Coronary artery (tissue), 2 donors: ENCODE data around the gene RALGPS1.

Experiments used
- DNase-seq: peaks from one replicate; pipeline ENCODE4 v3.0.0-alpha.2; 2017; ENCODE audit warnings: low spot score
- H3K27ac ChIP-seq, 2 donors: fragments of 200-600 bp; sonication (generic); one replicate each; pipeline ENCODE4 v1.5.1; 2016 to 2019
- H3K4me3 ChIP-seq: fragments of 200-600 bp; sonication (generic); 2 replicates; pipeline ENCODE4 v1.5.1; 2016; ENCODE audit warnings: mild to moderate bottlenecking, moderate library complexity
- CTCF ChIP-seq: fragments of 200-600 bp; sonication (generic); IDR thresholded peaks from one replicate; pipeline ENCODE4 v1.5.1; 2019; ENCODE audit warnings: antibody characterized with exemption

The RALGPS1 gene

GRCh38 chr9:127149010-127149409 is 234.4 kb downstream of the RALGPS1 start:
- no peak for TF ChIP-seq CTCF
- Histone ChIP-seq H3K4me3 (no peak overlapping the region), H3K27ac (no peak overlapping the region)
- no peak for DNase-seq

GRCh38 chr9:127149463-127150390 is 235.1 kb downstream of the RALGPS1 start:
- H3K4me3 ChIP-seq, result no peak overlapping the region
- TF ChIP-seq CTCF, result no peak
- no peak for DNase-seq
- H3K27ac ChIP-seq, result no peak overlapping the region

GRCh38 chr9:127153501-127153900 is 238.9 kb downstream of the RALGPS1 start:
- H3K27ac ChIP-seq, result no peak overlapping the region
- TF ChIP-seq CTCF, result no peak
- DNase-seq, result peak; percentile 54
- no peak overlapping the region for H3K4me3 ChIP-seq

GRCh38 chr9:127154003-127154389 is 239.4 kb downstream of the RALGPS1 start:
- Histone ChIP-seq H3K4me3 (peak overlapping the region; percentile 21), H3K27ac (peak overlapping the region; percentile 25 to 59)
- no peak for TF ChIP-seq CTCF
- peak; percentile 73 for DNase-seq

GRCh38 chr9:127154390-127155191 is 240.0 kb downstream of the RALGPS1 start:
- Histone ChIP-seq H3K4me3 (peak overlapping the region; percentile 21), H3K27ac (peak overlapping the region; percentile 25 to 59)
- DNase-seq, result peak; percentile 89
- TF ChIP-seq CTCF, result no peak

- peak overlapping the region; percentile 25 to 59 for H3K27ac ChIP-seq
- no peak for DNase-seq
- H3K4me3 ChIP-seq, result peak overlapping the region; percentile 21
- TF ChIP-seq CTCF, result no peak
Measured at GRCh38 chr9:127155314-127155960, 240.9 kb downstream of the RALGPS1 start.
